ENCODE data around the gene PRICKLE2.

The PRICKLE2 gene, protein sequence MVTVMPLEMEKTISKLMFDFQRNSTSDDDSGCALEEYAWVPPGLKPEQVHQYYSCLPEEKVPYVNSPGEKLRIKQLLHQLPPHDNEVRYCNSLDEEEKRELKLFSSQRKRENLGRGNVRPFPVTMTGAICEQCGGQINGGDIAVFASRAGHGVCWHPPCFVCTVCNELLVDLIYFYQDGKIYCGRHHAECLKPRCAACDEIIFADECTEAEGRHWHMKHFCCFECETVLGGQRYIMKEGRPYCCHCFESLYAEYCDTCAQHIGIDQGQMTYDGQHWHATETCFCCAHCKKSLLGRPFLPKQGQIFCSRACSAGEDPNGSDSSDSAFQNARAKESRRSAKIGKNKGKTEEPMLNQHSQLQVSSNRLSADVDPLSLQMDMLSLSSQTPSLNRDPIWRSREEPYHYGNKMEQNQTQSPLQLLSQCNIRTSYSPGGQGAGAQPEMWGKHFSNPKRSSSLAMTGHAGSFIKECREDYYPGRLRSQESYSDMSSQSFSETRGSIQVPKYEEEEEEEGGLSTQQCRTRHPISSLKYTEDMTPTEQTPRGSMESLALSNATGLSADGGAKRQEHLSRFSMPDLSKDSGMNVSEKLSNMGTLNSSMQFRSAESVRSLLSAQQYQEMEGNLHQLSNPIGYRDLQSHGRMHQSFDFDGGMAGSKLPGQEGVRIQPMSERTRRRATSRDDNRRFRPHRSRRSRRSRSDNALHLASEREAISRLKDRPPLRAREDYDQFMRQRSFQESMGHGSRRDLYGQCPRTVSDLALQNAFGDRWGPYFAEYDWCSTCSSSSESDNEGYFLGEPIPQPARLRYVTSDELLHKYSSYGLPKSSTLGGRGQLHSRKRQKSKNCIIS

GRCh38 chr3:64224826-64225610 lies at the start of gene PRICKLE2:
TSS of gene PRICKLE2 (minus strand) at chr3:64225466. CDS start at chr3:64198927, 26,539 bp downstream.
- DNase-seq (ENCODE audit: low read depth in 2 of 2): no peak

- no peak for DNase-seq (ENCODE audit: low read depth in 2 of 2)
Measured at GRCh38 chr3:64272842-64273241, 47.6 kb upstream of the PRICKLE2 start.

- DNase-seq (ENCODE audit: low read depth in 2 of 2): no peak
Measured at GRCh38 chr3:64272271-64272670, 47.0 kb upstream of the PRICKLE2 start.

DNA sequence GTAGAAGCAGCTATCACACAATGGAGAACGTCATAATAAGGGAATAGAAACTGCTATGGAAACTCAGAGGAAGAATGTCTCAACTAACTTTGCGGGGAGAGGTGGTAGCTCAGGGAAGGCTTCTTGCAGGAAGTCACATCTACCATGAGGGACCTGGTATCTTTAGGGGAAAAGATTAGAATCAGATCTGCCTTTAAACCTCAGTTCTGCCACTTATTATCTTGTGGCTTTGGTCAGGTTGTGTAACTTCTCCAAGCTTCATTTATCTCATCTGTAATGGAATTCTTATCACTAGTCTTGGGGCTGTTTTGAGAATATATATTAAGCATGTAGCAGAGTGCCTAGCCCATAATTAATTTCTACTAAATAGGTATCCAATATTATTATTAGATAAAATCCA lies 46.4 kb upstream of the PRICKLE2 start:
- no peak for DNase-seq (ENCODE audit: low read depth in 2 of 2)

- no peak for DNase-seq (ENCODE audit: low read depth in 2 of 2)
Measured at GRCh38 chr3:64270866-64271260, 45.6 kb upstream of the PRICKLE2 start.

GRCh38 chr3:64270142-64270865 lies 45.0 kb upstream of the PRICKLE2 start:
- no peak for DNase-seq (ENCODE audit: low read depth in 2 of 2)

DNA sequence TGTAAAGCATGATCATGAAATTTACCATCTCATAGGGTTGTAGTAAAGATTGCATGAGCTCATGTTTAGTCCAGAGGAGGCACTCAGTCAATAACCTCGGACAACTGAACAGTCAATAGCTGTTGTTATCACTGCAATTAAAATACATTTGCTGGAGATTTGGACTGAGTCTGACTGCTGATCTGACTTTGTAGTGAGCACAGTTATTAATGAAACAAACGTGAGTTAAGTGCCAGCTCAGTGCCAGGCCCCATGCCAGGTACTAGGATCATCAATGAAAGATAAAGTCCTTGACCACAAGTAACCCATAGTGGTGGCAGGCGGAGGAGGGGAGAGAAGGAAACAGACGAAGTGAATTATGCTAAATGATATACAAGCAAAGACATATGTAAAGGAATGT lies 43.7 kb upstream of the PRICKLE2 start:
- DNase-seq (ENCODE audit: low read depth in 2 of 2): no peak

GRCh38 chr3:64267721-64268604 lies 42.7 kb upstream of the PRICKLE2 start:
- no peak for DNase-seq (ENCODE audit: low read depth in 2 of 2)

DNA sequence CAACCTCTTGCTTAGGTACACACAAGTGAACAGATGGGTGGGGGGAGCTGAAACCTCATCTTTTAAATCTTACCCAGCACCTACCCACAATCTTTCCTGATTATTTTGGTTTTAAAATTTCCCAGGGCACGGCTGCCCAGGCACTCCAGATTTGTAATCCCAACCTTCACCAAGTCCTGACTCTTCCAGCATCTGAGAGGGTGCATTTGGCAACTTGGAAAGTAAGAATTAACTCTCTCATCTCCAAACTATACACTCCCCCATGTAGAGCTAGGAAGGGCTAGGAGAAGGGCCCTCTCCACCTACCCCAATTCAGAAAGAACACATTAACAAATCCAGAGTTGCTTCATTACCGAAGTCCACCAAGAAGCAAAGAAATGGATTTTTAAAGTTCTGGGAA lies 41.7 kb upstream of the PRICKLE2 start:
- DNase-seq (ENCODE audit: low read depth in 2 of 2): no peak

DNA sequence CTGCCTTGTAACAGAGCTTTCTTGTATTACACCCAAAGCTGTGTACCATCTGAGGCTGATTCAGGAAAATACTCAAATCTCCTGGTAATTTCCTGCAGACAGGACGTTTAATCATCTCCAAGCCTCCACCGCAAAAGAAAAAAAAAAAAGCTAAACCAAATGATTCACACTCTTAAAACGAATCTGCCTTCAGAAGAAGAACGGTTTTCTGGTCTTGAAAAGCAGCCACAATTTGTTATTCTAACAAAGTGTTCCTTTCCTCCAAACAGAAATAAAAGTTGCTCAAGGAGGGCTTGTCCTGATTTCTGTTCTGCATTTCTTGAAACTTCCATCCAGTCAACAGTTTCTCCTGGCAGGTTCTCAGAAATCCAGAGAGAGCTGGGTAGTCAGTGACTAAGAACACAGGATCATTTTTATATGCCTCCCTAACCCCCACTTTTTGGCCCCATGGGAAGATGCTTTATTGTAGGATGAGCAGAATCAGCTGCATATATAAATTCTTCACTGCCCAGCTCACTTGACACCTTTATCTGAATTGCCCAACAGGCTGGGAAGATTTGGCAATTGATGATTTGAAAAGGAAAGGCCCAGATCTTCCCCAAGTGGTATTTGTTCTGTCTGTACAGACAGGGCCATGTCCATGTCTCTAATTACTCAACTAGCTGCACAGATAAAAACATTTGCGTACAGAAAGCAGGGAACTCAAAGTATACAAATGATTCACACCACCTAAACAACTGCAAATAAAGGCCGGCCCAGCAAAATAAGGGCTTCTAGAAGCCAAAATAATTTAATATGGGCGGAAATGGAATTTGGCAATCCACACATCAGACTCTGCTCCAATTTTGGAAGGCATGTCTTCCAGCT lies 41.0 kb upstream of the PRICKLE2 start:
- no peak for DNase-seq (ENCODE audit: low read depth in 2 of 2)

GRCh38 chr3:64265646-64266045 lies 40.4 kb upstream of the PRICKLE2 start:
- no peak for DNase-seq (ENCODE audit: low read depth in 2 of 2)

- no peak for DNase-seq (ENCODE audit: low read depth in 2 of 2)
Measured at GRCh38 chr3:64264501-64265109, 39.3 kb upstream of the PRICKLE2 start.

- DNase-seq (ENCODE audit: low read depth in 2 of 2): no peak
Measured at GRCh38 chr3:64262574-64263114, 37.4 kb upstream of the PRICKLE2 start.

- DNase-seq (ENCODE audit: low read depth in 2 of 2): no peak
Measured at GRCh38 chr3:64260431-64260830, 35.2 kb upstream of the PRICKLE2 start.

- DNase-seq (ENCODE audit: low read depth in 2 of 2): no peak
Measured at GRCh38 chr3:64259636-64260035, 34.4 kb upstream of the PRICKLE2 start.

- DNase-seq (ENCODE audit: low read depth in 2 of 2): no peak
Measured at GRCh38 chr3:64257100-64257755, 32.0 kb upstream of the PRICKLE2 start.

GRCh38 chr3:64255741-64256340 lies 30.6 kb upstream of the PRICKLE2 start:
- DNase-seq (ENCODE audit: low read depth in 2 of 2): no peak

- no peak for DNase-seq (ENCODE audit: low read depth in 2 of 2)
Measured at GRCh38 chr3:64254443-64254842, 29.2 kb upstream of the PRICKLE2 start.

Measured in stimulated activated CD4-positive, alpha-beta T cell treated with anti-CD3 and anti-CD28 coated beads, Interleukin-4, amount 100 ng/mL, for 48 hours (primary cell).